ENCODE results near the gene CARD6.

CARD6 gene

GRCh38 chr5:40829748-40830533, 11.2 kb upstream of the CARD6 start:
- CTCF ChIA-PET = no interaction called here
- no peak for DNase-seq (ENCODE audit: extremely low spot score)
- no peak for TF ChIP-seq HDGF (IDR thresholded peaks at IDR 0.05; ENCODE audit: borderline replicate concordance)
- TF ChIP-seq SUZ12 (IDR thresholded peaks at IDR 0.05) = no peak
- no peak for TF ChIP-seq TARDBP (IDR thresholded peaks at IDR 0.05)
- no peak for TF ChIP-seq CTBP1 (IDR thresholded peaks at IDR 0.05; ENCODE audit: borderline replicate concordance)
- no peak for TF ChIP-seq FOXM1 (IDR thresholded peaks at IDR 0.05; ENCODE audit: borderline replicate concordance)
- POLR2A ChIA-PET = interaction anchor here (1.1 to 3.2 kb wide), 3 partner anchors 7 to 60 kb away, joined by 3 to 10 read pairs (median 4); no protein-coding TSS in a partner anchor

GRCh38 chr5:40831346-40832210, 9.6 kb upstream of the CARD6 start:
- ChIA-PET CTCF (no interaction called here), POLR2A (interaction anchor here (3.2 kb wide), 1 partner anchor 8 kb away, joined by 10 read pairs; no protein-coding TSS in a partner anchor)
- TF ChIP-seq ELF4 (IDR thresholded peaks at IDR 0.05) = no peak
- TF ChIP-seq LEF1 (IDR thresholded peaks at IDR 0.05; ENCODE audit: borderline replicate concordance) = no peak
- no peak for TF ChIP-seq FOXM1 (IDR thresholded peaks at IDR 0.05; ENCODE audit: borderline replicate concordance)
- TF ChIP-seq FOXA1 (IDR thresholded peaks at IDR 0.05) = no peak
- no peak for DNase-seq (ENCODE audit: extremely low spot score)

- TF ChIP-seq FOXK2 (IDR thresholded peaks at IDR 0.05) (no peak), PKNOX1 (IDR thresholded peaks at IDR 0.05) (no peak), BHLHE40 (IDR thresholded peaks at IDR 0.05; ENCODE audit: borderline replicate concordance) (no peak), LEF1 (IDR thresholded peaks at IDR 0.05; ENCODE audit: borderline replicate concordance) (no peak), FOXA1 (IDR thresholded peaks at IDR 0.05) (no peak), ARNT (IDR thresholded peaks at IDR 0.05) (no peak), FOXM1 (IDR thresholded peaks at IDR 0.05; ENCODE audit: borderline replicate concordance) (no peak), ELF4 (IDR thresholded peaks at IDR 0.05) (no peak), TARDBP (IDR thresholded peaks at IDR 0.05) (no peak), CTBP1 (IDR thresholded peaks at IDR 0.05; ENCODE audit: borderline replicate concordance) (no peak), NFRKB (IDR thresholded peaks at IDR 0.05) (no peak), SP1 (IDR thresholded peaks at IDR 0.05) (no peak), SUZ12 (IDR thresholded peaks at IDR 0.05) (no peak), HDGF (IDR thresholded peaks at IDR 0.05; ENCODE audit: borderline replicate concordance) (no peak), ZNF384 (IDR thresholded peaks at IDR 0.05) (no peak), L3MBTL2 (conservative IDR thresholded peaks at IDR 0.05) (no peak)
- CTCF ChIA-PET = no interaction called here
- DNase-seq (ENCODE audit: extremely low spot score) = no peak
- POLR2A ChIA-PET = interaction anchor here (3.2 kb wide), 1 partner anchor 9 kb away, joined by 10 read pairs; no protein-coding TSS in a partner anchor
Measured at GRCh38 chr5:40832345-40832744, 8.8 kb upstream of the CARD6 start.

- TF ChIP-seq L3MBTL2 (conservative IDR thresholded peaks at IDR 0.05) (no peak), SP1 (IDR thresholded peaks at IDR 0.05) (no peak), PKNOX1 (IDR thresholded peaks at IDR 0.05) (no peak), NFRKB (IDR thresholded peaks at IDR 0.05) (no peak), TARDBP (IDR thresholded peaks at IDR 0.05) (no peak), FOXK2 (IDR thresholded peaks at IDR 0.05) (no peak), ZNF384 (IDR thresholded peaks at IDR 0.05) (no peak), HDGF (IDR thresholded peaks at IDR 0.05; ENCODE audit: borderline replicate concordance) (no peak), CTBP1 (IDR thresholded peaks at IDR 0.05; ENCODE audit: borderline replicate concordance) (no peak), ELF4 (IDR thresholded peaks at IDR 0.05) (no peak), FOXA1 (IDR thresholded peaks at IDR 0.05) (no peak), SUZ12 (IDR thresholded peaks at IDR 0.05) (no peak), LEF1 (IDR thresholded peaks at IDR 0.05; ENCODE audit: borderline replicate concordance) (no peak), BHLHE40 (IDR thresholded peaks at IDR 0.05; ENCODE audit: borderline replicate concordance) (no peak)
- DNase-seq (ENCODE audit: extremely low spot score) = no peak
- CTCF ChIA-PET = no interaction called here
- POLR2A ChIA-PET = interaction anchor here (1.0 kb wide), 1 partner anchor 31 kb away, joined by 3 read pairs; no protein-coding TSS in a partner anchor
Measured at GRCh38 chr5:40833712-40834229, 7.4 kb upstream of the CARD6 start.

GRCh38 chr5:40834391-40834848, 6.7 kb upstream of the CARD6 start:
- ChIA-PET POLR2A (interaction anchor here (0.9 to 2.0 kb wide), 13 partner anchors 10 to 59 kb away, joined by 3 to 11 read pairs (median 4); no protein-coding TSS in a partner anchor), CTCF (no interaction called here)
- no peak for DNase-seq (ENCODE audit: extremely low spot score)
- no peak for TF ChIP-seq L3MBTL2 (conservative IDR thresholded peaks at IDR 0.05)
- no peak for TF ChIP-seq FOXA1 (IDR thresholded peaks at IDR 0.05)
- TF ChIP-seq CTBP1 (IDR thresholded peaks at IDR 0.05; ENCODE audit: borderline replicate concordance) = no peak
- no peak for TF ChIP-seq PKNOX1 (IDR thresholded peaks at IDR 0.05)
- TF ChIP-seq FOXK2 (IDR thresholded peaks at IDR 0.05) = no peak
- TF ChIP-seq SP1 (IDR thresholded peaks at IDR 0.05) = no peak
- no peak for TF ChIP-seq NFRKB (IDR thresholded peaks at IDR 0.05)
- no peak for TF ChIP-seq ARNT (IDR thresholded peaks at IDR 0.05)
- TF ChIP-seq SUZ12 (IDR thresholded peaks at IDR 0.05) = no peak
- TF ChIP-seq FOXM1 (IDR thresholded peaks at IDR 0.05; ENCODE audit: borderline replicate concordance) = no peak
- TF ChIP-seq HDGF (IDR thresholded peaks at IDR 0.05; ENCODE audit: borderline replicate concordance) = no peak
- no peak for TF ChIP-seq LEF1 (IDR thresholded peaks at IDR 0.05; ENCODE audit: borderline replicate concordance)
- no peak for TF ChIP-seq BHLHE40 (IDR thresholded peaks at IDR 0.05; ENCODE audit: borderline replicate concordance)
- no peak for TF ChIP-seq ELF4 (IDR thresholded peaks at IDR 0.05)
- TF ChIP-seq ZNF384 (IDR thresholded peaks at IDR 0.05) = no peak
